GM19438 (cell line): ENCODE results near the gene TMEM169.
A peak's percentile ranks its signal among the peaks of the same experiment; 100 is the strongest.

Experiments
- ATAC-seq: cut with Tn5 transposase; IDR thresholded peaks from one replicate; pipeline ENCODE4 v1.9.1; 2021; ENCODE audit warnings: low read depth; ENCODE audit not compliant: unreplicated experiment

TMEM169 gene

GRCh38 chr2:216103213-216103612 lies 21.5 kb downstream of the TMEM169 start:
- no peak for ATAC-seq

- ATAC-seq, result no peak
Observed at GRCh38 chr2:216104691-216105090, 23.0 kb downstream of the TMEM169 start.

- no peak for ATAC-seq
Observed at GRCh38 chr2:216107320-216107719, 25.6 kb downstream of the TMEM169 start.

- ATAC-seq, result no peak
Observed at GRCh38 chr2:216107760-216108159, 26.0 kb downstream of the TMEM169 start.

GRCh38 chr2:216108310-216108966 lies 26.7 kb downstream of the TMEM169 start:
- no peak for ATAC-seq

- ATAC-seq, result peak; percentile 45
Observed at GRCh38 chr2:216108967-216109921, 27.5 kb downstream of the TMEM169 start, which contains the start of gene XRCC5. Gene XRCC5 (plus strand): TSS chr2:216109348. CDS start chr2:216109437, 89 bp downstream.

GRCh38 chr2:216109962-216110614 lies 28.4 kb downstream of the TMEM169 start:
- ATAC-seq, result no peak

GRCh38 chr2:216110620-216111019 lies 28.9 kb downstream of the TMEM169 start:
- ATAC-seq, result no peak

GRCh38 chr2:216111122-216111521 lies 29.4 kb downstream of the TMEM169 start:
- no peak for ATAC-seq

GRCh38 chr2:216112926-216113325 lies 31.2 kb downstream of the TMEM169 start:
- ATAC-seq, result no peak

- peak; percentile 77 for ATAC-seq
Observed at GRCh38 chr2:216113572-216113971, 31.9 kb downstream of the TMEM169 start.

GRCh38 chr2:216114382-216114713 lies 32.6 kb downstream of the TMEM169 start:
- peak; percentile 6 for ATAC-seq

GRCh38 chr2:216114714-216115531 lies 33.2 kb downstream of the TMEM169 start:
- peak; percentile 40 for ATAC-seq

- ATAC-seq, result no peak
Observed at GRCh38 chr2:216116418-216116817, 34.7 kb downstream of the TMEM169 start.

- ATAC-seq, result no peak
Observed at GRCh38 chr2:216117561-216118340, 36.0 kb downstream of the TMEM169 start.

GRCh38 chr2:216118474-216118873 lies 36.8 kb downstream of the TMEM169 start:
- no peak for ATAC-seq

GRCh38 chr2:216119146-216119545 lies 37.4 kb downstream of the TMEM169 start:
- ATAC-seq, result no peak

- no peak for ATAC-seq
Observed at GRCh38 chr2:216119986-216120385, 38.3 kb downstream of the TMEM169 start.

GRCh38 chr2:216121255-216121654 lies 39.5 kb downstream of the TMEM169 start:
- ATAC-seq, result no peak

GRCh38 chr2:216126943-216127342 lies 45.2 kb downstream of the TMEM169 start:
- no peak for ATAC-seq
